ACC112 (cell line): Measurements from ENCODE around the gene MYH13.

Experiments
- H2AFZ ChIP-seq: fragments of 200-600 bp; sonication (generic); one replicate; pipeline ENCODE4 v1.6.0; 2017; ENCODE audit warnings: antibody characterized with exemption, low read length; ENCODE audit not compliant: unreplicated experiment
- H3K27ac ChIP-seq: fragments of 200-600 bp; sonication (generic); 2 replicates; pipeline ENCODE4 v1.5.1; 2014; ENCODE audit warnings: low read depth, mild to moderate bottlenecking, antibody characterized with exemption, low read length, moderate library complexity
- H3K27me3 ChIP-seq: fragments of 200-600 bp; sonication (generic); 2 replicates; pipeline ENCODE4 v1.6.1; 2014; ENCODE audit warnings: mild to moderate bottlenecking, antibody characterized with exemption, low read length, moderate library complexity, mixed read lengths; ENCODE audit not compliant: insufficient read depth
- H3K36me3 ChIP-seq: fragments of 200-600 bp; sonication (generic); 2 replicates; pipeline ENCODE4 v1.6.1; 2016; ENCODE audit warnings: mild to moderate bottlenecking, antibody characterized with exemption, low read length, moderate library complexity, mixed read lengths; ENCODE audit not compliant: insufficient read depth
- H3K4me1 ChIP-seq: fragments of 200-600 bp; sonication (generic); one replicate; pipeline ENCODE4 v1.6.1; 2016; ENCODE audit warnings: low read length, mixed read lengths; ENCODE audit not compliant: insufficient read depth, unreplicated experiment, control insufficient read depth
- H3K4me3 ChIP-seq: fragments of 200-600 bp; sonication (generic); 2 replicates; pipeline ENCODE4 v1.5.1; 2014; ENCODE audit warnings: mild to moderate bottlenecking, low read depth, low read length
- H3K79me2 ChIP-seq: fragments of 200-600 bp; sonication (generic); one replicate; pipeline ENCODE4 v1.6.0; 2016; ENCODE audit warnings: low read length; ENCODE audit not compliant: control insufficient read depth, unreplicated experiment, insufficient read depth

MYH13 gene

DNA sequence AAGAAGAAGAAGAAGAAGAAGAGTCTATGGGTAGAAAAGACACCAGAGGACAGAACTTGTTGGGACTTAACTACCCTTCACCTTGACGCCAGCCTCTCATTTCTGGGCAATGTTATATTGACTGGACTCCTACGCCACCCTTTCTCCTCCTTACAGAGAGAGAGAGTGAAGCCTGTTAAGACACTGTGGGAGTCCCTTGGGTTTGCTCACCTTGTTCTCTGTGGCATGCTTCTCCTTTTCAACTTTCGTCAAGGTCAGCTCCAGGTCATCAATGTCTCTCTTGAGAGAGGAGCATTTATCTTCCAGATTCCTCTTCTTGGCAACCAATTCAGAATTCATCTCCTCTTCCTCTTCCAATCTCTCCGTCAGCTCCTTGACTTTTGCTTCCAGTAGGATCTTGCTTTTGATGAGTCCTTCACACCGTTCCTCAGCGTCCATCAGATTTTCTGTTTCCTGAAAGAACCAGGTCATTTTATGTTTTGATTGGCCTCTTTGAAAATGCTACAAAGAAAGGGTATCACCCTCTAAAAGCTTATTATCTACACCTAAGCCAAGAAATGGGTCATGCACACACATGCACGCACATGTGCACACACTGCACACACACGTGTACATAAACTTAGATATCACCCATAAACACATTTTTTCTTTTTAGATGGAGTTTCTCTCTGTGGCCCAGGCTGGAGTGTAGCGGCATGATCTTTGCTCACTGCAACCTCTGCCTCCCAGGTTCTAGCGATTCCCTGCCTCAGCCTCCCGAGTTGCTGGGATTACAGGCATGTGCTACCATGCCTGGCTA lies 48.8 kb downstream of the MYH13 start:
- no peaks in the 10 kb centered on the region for H3K79me2 ChIP-seq
- no peaks in the 10 kb centered on the region for H3K36me3 ChIP-seq
- no peaks in the 10 kb centered on the region for H3K4me1 ChIP-seq
- H3K27me3 ChIP-seq, result no peaks in the 10 kb centered on the region
- no peak overlapping the region for H3K4me3 ChIP-seq
- H2AFZ ChIP-seq, result no peak overlapping the region
- no peak overlapping the region for H3K27ac ChIP-seq

DNA sequence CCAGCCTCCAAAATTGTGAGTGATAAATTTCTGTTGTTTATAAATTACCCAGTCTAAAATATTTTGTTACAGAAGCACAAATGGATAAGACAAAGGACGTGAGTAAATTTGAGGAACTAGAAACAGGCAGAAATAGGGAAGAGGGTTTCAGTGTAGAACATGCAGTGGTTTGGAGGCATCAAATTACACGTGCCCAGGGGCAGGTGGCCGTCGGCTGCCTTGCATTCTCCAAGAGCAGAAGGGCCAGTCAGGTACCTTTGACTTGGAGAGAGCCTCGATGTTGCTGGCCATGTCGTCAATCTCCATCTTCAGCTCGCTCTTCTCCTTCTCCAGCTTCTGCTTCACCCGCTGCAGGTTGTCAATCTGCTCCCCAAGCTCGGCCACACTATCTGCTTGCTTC lies 54.3 kb downstream of the MYH13 start:
- Histone ChIP-seq H3K4me1 (no peaks in the 10 kb centered on the region), H3K4me3 (no peak overlapping the region), H3K27ac (no peak overlapping the region), H3K27me3 (no peaks in the 10 kb centered on the region), H2AFZ (no peak overlapping the region), H3K36me3 (no peaks in the 10 kb centered on the region), H3K79me2 (no peaks in the 10 kb centered on the region)

DNA sequence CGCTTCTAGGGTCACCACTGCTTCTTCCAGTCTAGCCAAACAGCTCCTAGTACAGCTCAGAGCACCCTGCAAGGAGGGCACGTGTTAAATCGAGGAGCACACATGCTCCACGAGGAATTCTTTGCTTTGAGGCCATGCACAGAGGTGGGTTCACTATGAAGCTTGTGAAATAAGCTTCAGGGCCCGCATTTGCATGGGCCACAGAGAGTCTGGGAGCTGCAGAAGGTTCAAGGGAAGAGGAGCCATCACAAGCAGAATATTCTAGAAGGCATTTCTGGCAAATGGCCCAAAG lies 55.3 kb downstream of the MYH13 start:
- Histone ChIP-seq H3K79me2 (no peaks in the 10 kb centered on the region), H3K27me3 (no peaks in the 10 kb centered on the region), H3K27ac (no peak overlapping the region), H3K4me3 (no peak overlapping the region), H2AFZ (no peak overlapping the region), H3K36me3 (no peaks in the 10 kb centered on the region), H3K4me1 (no peaks in the 10 kb centered on the region)

- no peaks in the 10 kb centered on the region for H3K79me2 ChIP-seq
- no peaks in the 10 kb centered on the region for H3K36me3 ChIP-seq
- H3K4me1 ChIP-seq, result no peaks in the 10 kb centered on the region
- H3K4me3 ChIP-seq, result no peak overlapping the region
- H3K27ac ChIP-seq, result no peak overlapping the region
- no peaks in the 10 kb centered on the region for H3K27me3 ChIP-seq
- no peak overlapping the region for H2AFZ ChIP-seq
Measured at GRCh38 chr17:10316801-10317542, 55.8 kb downstream of the MYH13 start.

- H3K4me3 ChIP-seq, result no peak overlapping the region
- no peaks in the 10 kb centered on the region for H3K27me3 ChIP-seq
Measured at GRCh38 chr17:10314329-10314728, 58.5 kb downstream of the MYH13 start.

GRCh38 chr17:10313037-10313672 lies 59.7 kb downstream of the MYH13 start:
- no peak overlapping the region for H2AFZ ChIP-seq
- no peak overlapping the region for H3K4me3 ChIP-seq
- no peaks in the 10 kb centered on the region for H3K79me2 ChIP-seq
- no peaks in the 10 kb centered on the region for H3K36me3 ChIP-seq
- H3K27ac ChIP-seq, result no peak overlapping the region
- H3K27me3 ChIP-seq, result no peaks in the 10 kb centered on the region
- no peaks in the 10 kb centered on the region for H3K4me1 ChIP-seq

More at GRCh38 chr17:10314329-10314728, 58.5 kb downstream of the MYH13 start:
- no peaks in the 10 kb centered on the region for H3K4me1 ChIP-seq
- no peak overlapping the region for H3K27ac ChIP-seq
- H3K79me2 ChIP-seq, result no peaks in the 10 kb centered on the region
- H3K36me3 ChIP-seq, result no peaks in the 10 kb centered on the region
- H2AFZ ChIP-seq, result no peak overlapping the region

- no peak overlapping the region for H3K4me3 ChIP-seq
- H3K27ac ChIP-seq, result no peak overlapping the region
- H3K79me2 ChIP-seq, result no peaks in the 10 kb centered on the region
- no peak overlapping the region for H2AFZ ChIP-seq
- no peaks in the 10 kb centered on the region for H3K27me3 ChIP-seq
- no peaks in the 10 kb centered on the region for H3K4me1 ChIP-seq
- H3K36me3 ChIP-seq, result no peaks in the 10 kb centered on the region
Measured at GRCh38 chr17:10311131-10311530, 61.7 kb downstream of the MYH13 start.

DNA sequence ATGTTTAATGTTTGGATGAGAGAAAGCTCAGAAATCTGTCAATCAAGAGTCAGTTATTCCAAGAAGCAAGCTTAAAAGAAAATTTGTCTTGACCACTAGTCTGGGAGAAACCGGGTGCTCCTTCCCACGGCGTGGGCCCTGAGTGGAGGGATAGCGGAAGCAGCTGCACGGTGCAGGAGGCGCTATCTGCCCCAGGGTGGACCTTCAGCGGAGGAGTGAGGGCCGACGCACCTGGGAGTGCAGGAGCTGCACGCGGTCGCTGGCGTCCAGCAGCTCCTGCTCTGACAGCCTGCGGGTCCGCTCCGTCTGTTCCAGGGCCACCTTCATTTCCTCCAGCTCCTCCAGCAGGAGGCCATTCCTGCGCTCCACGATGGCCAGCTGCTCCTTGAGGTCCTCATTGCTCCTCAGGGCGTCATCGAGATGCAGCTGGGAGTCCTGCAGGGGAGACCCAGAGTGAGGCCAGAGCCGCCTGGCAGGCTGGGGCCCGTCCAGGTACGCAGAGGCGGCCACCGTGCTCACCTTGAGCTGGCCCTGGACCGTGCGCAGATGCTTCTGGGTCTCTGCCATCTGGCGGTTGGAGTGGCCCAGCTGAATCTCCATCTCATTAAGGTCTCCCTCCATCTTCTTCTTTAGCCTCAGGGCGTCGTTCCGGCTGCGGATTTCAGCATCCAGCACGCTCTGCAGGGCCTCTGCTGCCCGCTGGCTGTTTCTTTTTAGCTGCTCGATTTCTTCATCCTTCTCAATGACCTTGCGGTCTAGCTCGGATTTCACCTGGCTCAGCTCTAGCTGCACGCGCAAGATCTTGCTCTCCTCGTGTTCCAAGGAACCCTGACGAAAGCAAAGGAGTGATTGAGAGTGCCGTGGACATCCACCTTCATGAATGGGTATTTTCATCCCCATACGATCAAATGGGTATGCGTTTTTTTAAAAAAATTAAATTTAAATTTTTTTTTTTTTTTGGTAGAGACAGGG lies 63.5 kb downstream of the MYH13 start:
- no peak overlapping the region for H2AFZ ChIP-seq

GRCh38 chr17:10306585-10306984 lies 66.2 kb downstream of the MYH13 start:
- no peaks in the 10 kb centered on the region for H3K4me1 ChIP-seq
- no peak overlapping the region for H2AFZ ChIP-seq
- H3K4me3 ChIP-seq, result no peak overlapping the region
- no peak overlapping the region for H3K27ac ChIP-seq
- H3K79me2 ChIP-seq, result no peaks in the 10 kb centered on the region
- H3K36me3 ChIP-seq, result no peaks in the 10 kb centered on the region
- H3K27me3 ChIP-seq, result no peaks in the 10 kb centered on the region

More for the DNA sequence above, 63.5 kb downstream of the MYH13 start:
- no peaks in the 10 kb centered on the region for H3K79me2 ChIP-seq
- no peaks in the 10 kb centered on the region for H3K27me3 ChIP-seq
- H3K4me3 ChIP-seq, result no peak overlapping the region
- H3K4me1 ChIP-seq, result no peaks in the 10 kb centered on the region
- H3K27ac ChIP-seq, result no peak overlapping the region
- H3K36me3 ChIP-seq, result no peaks in the 10 kb centered on the region

GRCh38 chr17:10305398-10305797 lies 67.4 kb downstream of the MYH13 start:
- H3K27me3 ChIP-seq, result no peaks in the 10 kb centered on the region
- H3K4me1 ChIP-seq, result no peaks in the 10 kb centered on the region
- no peaks in the 10 kb centered on the region for H3K79me2 ChIP-seq
- H2AFZ ChIP-seq, result no peak overlapping the region
- H3K36me3 ChIP-seq, result no peaks in the 10 kb centered on the region
- H3K27ac ChIP-seq, result no peak overlapping the region
- no peak overlapping the region for H3K4me3 ChIP-seq
